HG02885 (cell line): ENCODE data around the gene HOXB1.

ENCODE experiments used
- ATAC-seq: cut with Tn5 transposase; IDR thresholded peaks from one replicate; pipeline ENCODE4 v1.9.1; 2021; ENCODE audit warnings: mild to moderate bottlenecking; ENCODE audit not compliant: unreplicated experiment, poor library complexity

The HOXB1 gene

GRCh38 chr17:48555258-48556228 is 24.7 kb upstream of the HOXB1 start:
- no peak for ATAC-seq

GRCh38 chr17:48554412-48555257 is 23.8 kb upstream of the HOXB1 start:
- no peak for ATAC-seq

- ATAC-seq: no peak
These were observed 23.0 kb upstream of the HOXB1 start for GRCh38 chr17:48553826-48554225.

DNA sequence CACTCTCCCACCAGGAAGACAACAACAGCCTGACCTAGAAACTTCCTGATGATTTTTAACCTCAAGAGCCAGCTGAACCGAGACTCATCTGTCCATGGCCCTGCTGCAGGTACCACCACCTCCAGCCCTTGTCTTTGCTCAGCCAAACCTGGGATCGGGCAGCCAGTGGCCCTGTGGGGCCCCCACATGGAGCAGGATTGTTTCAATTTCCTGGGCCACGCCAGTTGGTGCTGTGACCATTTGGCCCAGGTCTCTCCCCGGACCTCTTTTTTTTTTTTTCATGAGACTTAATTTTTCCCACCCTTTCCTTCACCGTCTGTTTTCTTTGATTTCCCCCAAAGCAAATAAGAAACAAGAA is 22.4 kb upstream of the HOXB1 start:
- ATAC-seq: no peak

DNA sequence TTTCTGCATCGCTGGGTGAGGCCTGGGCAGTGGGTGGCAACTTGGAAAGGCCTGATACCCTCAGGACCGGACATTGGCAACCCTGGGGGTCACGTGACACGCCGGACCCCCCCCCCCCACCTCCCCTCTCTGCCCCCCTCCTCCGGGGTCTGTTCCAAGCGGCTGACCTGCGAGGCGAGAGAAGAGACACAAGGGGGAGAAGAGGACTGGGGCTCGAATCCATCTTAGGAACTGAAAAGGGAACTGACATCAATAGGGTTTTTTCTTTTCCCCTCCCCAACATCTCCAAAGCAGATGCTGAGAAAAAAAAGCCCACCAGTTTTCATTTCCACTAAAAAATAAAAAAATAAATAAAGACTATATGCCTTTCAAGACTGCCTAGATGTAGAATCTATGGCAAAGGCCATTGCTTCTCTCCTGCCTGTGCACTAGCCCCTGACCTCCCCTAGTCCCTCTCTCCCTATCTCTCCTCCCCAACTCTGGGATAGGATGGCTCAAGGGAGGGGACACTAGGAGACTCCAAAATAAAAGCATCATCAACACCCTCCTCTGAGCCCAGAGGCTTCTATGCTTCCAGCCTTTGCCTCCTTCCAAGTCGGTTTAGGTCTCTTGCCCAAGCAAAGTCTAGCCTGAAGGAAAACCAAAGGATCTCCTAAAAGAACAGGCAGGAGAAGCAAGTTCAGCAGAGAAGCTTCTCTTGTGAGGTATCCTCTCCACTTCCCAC is 21.8 kb upstream of the HOXB1 start:
- ATAC-seq: no peak

- no peak for ATAC-seq
These were observed 21.0 kb upstream of the HOXB1 start for GRCh38 chr17:48551596-48552465.

GRCh38 chr17:48551214-48551555 is 20.4 kb upstream of the HOXB1 start:
- no peak for ATAC-seq

DNA sequence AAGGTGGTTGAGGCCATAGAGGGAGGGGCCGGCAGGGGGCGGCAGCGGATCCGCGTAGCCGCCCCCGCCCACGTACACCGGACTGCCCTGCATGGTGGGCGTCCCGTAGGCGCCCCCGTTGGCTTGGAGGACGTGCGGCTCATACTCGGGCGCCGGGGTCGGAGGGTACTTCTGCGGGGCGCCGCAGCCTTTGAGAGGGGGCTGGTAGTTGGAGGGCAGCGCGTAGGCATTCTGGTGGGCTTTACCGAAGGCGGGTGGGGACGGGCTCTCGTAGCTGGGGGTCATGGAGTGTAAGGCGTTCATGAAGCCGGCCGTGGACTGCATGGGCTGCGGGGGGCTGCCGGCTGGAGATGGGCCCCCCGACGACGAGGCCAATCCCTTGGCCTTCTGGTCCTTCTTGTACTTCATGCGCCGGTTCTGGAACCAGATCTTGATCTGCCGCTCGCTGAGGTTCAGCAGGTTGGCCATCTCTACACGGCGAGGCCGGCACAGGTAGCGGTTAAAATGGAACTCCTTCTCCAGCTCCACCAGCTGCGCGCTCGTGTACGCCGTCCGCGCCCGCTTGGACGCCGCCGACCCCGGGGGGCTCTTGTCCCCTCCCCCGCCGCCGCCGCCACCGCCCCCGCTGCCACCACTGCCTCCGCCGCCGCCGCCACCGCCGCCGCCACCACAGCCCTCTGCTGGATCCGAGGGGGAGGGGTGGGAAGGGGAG is 19.8 kb upstream of the HOXB1 start:
- ATAC-seq: no peak

DNA sequence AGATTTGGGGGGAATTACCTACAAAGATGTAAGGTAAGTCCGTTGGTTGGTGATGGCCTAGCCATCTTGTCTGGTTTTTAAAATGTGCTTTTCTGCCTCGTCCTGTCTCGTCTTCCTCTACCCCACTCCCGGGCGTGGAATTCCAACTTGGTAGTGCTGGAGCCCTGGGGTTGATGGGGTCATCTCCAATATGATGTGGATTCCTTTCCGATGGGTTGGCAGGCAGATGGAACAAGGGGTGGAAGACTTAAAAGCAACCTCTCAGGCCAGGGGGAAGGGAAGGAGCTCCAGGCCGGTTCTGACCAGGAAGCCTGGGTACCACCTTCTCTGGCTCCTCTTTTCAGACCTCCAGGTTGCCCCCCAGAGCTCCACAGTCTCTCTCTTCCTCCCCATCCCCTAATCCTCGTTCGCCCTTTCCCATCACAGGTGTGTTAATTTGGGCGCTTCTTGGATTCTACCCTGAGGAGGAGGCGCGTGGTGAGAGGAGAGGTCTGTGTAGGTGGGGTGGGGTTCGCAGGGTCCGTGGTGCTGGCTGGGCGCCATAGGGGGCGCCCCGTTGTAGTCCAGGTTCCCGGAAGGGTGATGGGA is 19.2 kb upstream of the HOXB1 start:
- ATAC-seq: no peak

DNA sequence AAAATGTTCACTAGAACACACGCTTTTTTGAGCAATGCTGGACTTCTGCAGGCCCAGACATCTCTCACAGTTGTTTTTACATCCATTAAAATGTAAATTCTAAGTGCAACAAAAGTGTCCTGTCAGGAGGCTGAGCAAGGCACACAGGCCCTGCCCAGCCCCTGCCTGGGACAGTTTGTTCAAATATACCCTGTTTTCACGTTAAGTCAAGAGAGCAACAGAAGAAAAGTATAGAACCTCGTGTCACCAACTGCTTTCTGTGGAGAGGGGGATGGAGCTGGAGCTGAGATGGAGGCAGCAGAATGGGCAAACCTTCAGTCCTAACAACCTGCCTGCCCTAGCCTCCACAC is 18.4 kb upstream of the HOXB1 start:
- ATAC-seq: no peak

GRCh38 chr17:48548523-48549280 is 17.9 kb upstream of the HOXB1 start:
- ATAC-seq: no peak

DNA sequence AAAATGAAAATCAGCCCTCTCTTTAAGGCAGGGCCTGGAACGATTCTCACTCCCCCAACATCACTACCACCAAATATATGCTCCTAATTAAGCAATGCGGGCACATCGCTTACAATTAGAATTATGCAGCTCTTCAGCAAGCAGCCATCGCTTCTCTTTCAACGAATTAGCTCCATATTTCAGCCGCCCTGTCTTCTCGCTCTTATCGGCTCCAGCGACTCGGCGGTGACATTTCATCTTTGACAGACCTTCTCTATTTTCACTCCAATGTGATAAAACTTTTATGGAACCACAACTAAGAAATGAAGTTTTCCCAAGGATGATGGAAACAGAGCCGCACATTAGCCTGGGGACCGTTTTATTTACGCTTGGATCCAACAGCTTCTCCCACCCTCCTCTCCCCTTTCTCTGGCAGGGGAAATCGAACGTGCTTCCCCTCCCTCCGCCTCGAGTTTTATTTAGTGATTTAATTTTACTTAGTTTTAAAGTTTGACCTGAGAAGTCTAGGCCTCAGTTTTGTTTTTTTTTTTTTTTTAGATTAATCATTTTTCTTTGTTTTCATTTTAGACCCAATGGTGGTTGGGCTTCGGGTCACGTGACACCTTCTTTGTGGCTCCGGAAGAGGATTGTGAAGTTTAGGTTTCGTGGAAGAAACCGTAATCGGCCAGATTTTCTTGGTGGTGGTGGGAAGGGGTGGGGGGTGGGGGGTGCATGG is 17.2 kb upstream of the HOXB1 start:
- ATAC-seq: no peak

DNA sequence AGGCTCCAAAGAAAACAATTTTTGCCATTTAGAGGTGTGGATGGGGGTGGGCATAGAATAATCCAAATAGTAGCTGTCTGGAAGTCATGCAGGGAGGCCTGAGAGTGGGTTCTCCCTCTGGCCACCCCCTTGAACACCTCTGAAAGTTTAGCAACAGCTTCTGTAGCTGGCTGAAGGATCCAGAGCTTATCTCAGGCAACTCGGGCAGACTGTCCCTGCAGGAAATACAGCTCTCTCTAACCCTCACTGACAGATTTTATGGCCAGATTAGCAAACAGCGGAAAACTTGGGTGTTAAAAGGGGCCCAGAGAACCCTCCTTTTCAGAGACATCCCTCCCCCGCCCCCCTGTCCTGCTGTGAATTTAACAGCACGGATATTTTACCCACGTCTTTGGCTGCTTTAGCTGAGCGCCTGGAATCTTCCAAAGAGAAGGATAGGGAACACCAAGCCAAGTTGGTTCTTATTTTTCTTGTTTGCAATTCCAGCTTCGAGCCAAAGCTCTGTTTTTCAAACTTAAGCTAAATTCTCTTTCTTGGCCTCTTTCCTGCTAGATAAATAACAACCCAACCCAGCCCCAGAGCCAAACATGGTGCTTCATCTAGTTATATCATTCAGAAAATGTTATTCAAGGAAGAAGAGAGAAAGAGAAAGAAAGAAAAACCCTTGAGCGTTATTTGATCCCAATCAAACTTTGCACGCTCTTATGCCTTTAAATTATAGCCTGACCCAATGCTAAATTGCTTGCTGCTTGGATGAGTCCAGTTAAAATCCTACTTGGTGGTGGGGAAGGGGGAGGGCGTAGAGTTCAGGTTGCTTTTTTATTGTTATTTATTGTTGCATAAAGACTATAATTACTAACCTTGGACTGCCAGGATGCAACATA is 16.4 kb upstream of the HOXB1 start:
- no peak for ATAC-seq

GRCh38 chr17:48546137-48546923 is 15.5 kb upstream of the HOXB1 start:
- ATAC-seq: no peak

DNA sequence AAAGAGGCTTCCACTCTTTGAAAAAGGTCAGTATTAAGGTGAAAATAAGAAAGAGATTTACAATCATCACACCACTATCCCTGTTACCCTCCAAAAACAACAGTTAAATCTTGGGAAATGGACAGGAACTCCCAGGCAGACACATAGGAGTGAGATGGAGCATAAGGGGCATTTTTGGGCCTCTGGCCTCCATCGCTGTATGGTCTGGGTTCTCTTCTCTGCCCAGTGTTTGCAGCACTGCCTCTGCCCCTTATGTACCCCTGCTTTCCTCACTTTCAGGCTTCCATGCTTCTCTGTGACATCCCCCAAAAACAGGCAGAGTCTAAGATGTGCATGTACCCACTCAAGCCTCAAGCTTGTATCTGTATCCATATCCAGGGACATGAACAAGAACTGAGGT is 14.7 kb upstream of the HOXB1 start:
- ATAC-seq: no peak

DNA sequence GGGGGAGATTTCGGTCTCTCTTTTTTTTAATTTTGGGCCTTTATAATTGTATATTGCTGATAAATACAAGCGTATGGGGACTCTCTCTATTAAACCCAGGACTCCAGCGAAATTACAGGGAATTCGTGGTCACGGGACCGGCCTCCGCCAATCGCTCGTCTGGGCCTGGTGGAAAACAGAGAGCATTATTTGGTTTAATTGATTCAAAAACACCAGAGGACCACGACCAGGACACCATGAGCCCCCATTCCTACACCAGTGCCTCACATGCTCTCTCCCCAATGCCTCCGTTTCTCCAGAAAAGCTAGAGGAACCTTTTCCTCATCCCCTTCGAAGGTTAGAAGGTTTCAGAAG is 14.2 kb upstream of the HOXB1 start, which contains the start of gene HOXB2:
Gene HOXB2, minus strand, starts transcription at position 88 of the 354 bp plus-strand sequence. CDS start 198 bp downstream, outside the sequence.
- no peak for ATAC-seq
